NAMALWA (cell line): ENCODE data around the gene AOPEP.
"Not testable (repeated sequence)": the region's sequence is repeated elsewhere in the genome, so short reads cannot be mapped to it uniquely, and the experiment has no call there.

Experiments
- DNase-seq: peaks from one replicate; pipeline ENCODE4 v3.0.0-alpha.2; 2015; ENCODE audit warnings: low spot score

Gene AOPEP

GRCh38 chr9:94870793-94871558, 144.5 kb downstream of the AOPEP start:
- DNase-seq, result no peak

DNA sequence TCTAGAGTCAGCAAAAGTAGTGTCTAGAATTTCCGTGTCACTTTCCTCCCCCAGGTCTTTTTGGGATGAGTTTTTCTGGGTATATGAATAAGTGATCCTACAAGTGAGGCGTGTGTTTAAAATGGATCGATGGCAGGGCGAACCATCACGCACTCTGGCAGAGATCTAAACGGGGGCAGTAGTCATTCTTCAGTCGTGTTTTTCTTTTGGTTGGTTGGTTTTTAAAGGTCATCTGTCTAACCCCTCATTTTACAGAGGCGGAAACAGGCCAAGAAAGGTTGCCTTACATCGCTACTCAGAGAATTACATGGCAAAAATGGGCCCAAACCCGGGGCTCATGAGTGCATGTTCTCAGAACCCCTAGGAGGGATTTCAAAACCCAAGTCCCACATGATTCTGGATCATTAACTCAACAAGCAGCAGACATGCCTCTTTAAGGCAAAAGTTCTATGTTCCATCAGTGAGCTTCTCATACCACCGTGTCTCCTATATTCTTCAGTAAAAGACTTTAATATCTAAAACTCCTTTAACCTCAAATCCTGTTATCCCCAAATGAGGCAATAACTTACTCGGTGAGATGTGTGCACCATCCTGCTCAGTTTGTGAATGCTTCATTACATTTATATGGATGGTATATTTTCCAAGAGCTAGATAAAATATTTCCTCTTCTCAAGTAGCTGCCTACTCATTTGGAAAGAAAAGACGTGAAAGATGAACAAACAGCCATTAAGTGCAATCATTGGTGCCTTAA, 145.8 kb downstream of the AOPEP start:
- no peak for DNase-seq

- no peak for DNase-seq
Measured at GRCh38 chr9:94872891-94873511, 146.5 kb downstream of the AOPEP start.

DNA sequence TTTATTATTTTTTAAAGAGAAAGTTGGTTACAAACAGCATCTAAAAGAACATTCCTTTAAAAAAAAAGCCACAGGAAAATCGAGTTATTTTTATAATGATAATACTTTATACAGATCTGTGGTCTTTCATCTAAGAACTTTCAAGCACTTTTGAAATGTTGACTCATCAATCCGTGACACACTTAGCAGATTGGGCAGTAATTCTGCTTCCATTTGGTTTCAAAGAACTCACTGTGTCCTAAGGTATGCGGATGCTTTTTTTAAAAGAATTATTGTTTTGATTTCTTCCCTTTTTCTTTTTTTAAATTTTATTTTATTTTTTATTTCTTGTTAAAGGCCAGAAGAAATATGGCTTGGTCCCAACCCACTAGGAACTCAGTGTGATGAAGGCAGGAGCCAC, 147.8 kb downstream of the AOPEP start:
- no peak for DNase-seq

DNA sequence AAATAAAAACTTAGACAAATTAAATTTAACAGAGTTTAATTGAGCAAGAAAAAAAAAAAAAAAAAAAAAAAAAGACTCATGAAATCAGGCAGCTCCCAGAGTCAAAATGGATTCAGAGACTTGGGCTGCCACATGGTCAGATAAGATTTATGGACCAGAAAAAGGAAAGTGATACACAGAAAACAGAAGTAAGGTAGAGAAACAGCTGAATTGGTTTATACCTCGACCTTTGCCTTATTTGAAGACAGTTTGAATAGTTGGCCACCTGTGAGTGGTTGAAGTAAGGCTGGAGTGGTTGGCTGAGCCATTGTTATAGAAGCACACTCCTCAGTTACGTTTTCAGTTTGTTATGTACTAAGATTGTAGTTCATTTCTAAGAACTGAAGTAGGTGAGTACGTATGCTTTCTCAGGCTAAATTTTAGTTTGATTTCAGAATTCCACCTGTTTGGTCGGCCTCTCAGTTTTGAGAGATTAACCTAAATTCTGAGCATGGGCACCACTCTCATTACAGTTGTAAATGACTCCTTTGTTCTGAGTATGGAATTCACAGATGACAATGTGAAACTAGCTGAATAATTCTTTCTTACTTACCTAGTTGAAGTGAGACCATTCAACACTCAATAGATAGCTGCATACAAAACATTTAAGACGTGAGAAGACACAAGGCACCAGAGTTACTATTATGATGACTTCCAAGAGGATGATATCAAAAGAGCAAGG, 149.0 kb downstream of the AOPEP start:
- no peak for DNase-seq

DNA sequence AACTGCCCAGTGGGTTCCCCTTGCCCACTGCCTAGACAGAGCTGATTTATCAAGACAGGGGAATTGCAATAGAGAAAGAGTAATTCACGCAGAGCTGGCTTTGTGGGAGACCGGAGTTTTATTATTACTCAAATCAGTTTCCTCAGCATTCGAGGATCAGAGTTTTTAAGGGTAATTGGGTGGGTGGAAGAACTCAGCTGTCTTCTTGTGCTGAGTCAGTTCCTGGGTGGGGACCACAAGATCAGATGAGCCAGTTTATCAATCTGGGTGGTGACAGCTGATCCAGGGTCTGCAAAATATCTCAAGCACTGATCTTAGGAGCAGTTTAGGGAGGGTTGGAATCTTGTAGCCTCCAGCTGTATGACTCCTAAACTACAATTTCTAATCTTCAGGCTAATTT, 152.3 kb downstream of the AOPEP start:
- not testable (repeated sequence) for DNase-seq

DNA sequence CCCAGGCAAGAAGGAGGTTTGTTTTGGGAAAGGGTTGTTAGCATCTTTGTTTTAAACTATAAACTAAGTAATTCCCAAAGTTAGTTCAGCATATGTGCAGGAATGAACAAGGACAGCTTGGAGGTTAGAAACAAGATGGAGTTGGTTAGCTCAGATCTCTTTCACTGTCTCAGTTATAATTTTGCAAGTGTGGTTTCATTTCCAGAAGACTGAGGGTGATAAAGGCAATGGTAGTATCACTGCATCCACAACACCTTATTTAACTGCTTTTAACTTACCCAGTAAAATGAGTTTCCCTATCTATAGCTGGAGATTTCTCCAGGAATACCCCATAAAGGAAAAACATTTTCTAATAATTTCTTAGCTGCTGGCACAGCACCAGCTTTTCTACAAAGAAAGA, 152.7 kb downstream of the AOPEP start:
- no peak for DNase-seq

- no peak for DNase-seq
Measured at GRCh38 chr9:94881023-94881422, 154.5 kb downstream of the AOPEP start.

DNA sequence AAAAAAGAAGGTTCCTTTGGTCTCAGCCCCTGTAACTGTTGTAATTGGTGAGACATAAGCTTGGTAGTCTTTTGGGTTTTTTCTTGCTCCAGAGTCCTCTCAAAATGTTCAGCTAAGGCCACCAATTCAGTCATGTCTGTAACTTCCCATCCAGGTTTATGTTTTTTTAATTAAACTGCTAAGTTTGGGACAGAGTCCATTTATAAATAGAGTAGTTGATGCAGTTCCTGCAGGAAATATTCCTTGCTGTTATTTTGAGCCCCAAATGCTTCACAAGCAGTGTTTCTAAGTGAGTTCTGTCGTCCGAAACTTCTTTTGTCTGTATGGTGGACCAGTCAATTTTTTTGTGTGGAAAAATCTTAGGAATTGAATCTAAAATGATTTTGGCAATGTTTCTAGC, 155.0 kb downstream of the AOPEP start:
- DNase-seq, result no peak

DNA sequence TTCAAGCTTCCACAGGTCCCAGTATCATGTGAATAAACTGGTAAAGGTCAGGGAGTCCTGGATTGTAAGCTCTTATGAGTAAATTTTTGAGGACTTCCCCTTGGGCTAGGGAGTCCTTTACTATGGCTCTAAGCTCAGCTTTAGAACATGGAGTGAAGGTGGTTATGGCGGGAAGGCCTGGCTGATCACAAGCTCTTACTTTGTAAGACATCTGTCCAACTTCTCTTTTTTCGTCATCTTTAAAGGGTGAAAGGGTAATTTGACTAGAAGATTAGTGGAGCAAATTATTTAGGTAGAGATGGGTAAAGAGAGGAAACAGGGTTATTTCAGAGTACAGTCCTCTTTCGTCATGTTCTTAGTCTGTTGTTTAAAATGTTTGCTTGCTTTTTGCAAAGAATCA, 155.4 kb downstream of the AOPEP start:
- DNase-seq, result peak; percentile 69

- no peak for DNase-seq
Measured at GRCh38 chr9:94882966-94883641, 156.6 kb downstream of the AOPEP start.

DNA sequence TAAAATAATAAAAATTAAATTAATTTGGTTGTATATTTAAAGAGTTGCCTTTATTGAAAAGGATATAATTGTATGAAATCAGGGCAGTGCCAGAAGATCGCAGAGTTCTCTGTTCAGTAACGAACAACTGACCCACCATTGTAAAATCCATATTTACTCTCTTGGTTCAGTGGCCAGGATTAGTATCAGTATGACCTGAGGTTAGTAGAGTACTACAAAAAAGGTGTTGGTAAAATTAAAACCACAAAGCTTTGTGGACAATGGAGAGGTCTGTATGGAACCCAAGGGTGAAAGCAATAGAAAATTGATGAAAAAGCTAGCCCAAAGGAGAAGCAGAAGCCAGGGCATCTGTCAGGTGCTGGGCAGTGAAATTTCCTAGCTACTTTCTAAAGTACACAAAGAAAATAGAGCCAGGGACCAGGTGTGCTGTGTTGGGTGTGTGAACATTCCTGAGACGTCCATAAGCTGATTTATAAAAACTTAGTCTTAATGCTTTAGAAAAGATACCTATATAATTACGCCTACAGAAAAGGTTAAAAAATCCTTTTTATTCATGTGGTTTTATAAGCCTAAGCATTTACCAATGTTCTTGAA, 159.5 kb downstream of the AOPEP start:
- no peak for DNase-seq

GRCh38 chr9:94887721-94888120, 161.2 kb downstream of the AOPEP start:
- no peak for DNase-seq

DNA sequence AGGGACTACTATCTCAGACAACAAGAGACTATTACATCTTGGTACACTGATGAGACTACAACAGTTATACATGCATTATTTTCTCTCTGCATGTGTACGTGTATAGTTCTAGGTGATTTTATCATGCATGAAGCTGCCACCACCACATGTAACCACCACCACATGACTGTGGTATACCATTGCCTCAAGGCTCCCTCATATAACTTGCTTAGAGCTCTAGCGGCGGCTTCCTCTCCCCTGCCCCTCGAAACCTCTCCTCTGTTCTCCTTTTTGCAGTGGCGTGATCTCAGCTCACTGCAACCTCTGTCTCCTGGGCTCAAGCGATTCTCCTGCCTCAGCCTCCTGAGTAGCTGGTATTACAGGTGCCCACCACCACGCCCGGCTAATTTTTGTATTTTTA, 162.3 kb downstream of the AOPEP start:
- no peak for DNase-seq

DNA sequence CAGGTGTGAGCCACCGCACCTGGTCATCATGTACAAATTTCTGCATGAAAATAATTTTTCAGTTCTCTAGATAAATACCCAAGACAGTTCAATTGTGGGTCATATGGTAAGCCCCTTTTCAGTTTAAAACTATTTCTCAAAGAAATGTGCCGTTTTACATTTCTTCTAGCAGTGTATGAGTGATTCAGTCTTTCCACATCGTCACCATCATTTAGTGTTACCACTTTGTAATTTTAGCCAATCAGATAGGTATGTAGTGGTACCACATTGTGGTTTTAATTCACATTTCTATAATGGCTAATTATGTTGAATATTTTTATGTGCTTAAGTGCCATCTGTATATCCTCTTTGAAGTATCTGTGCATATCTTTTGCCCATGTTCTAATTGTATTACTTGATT, 163.1 kb downstream of the AOPEP start:
- no peak for DNase-seq

GRCh38 chr9:94891183-94891582, 164.7 kb downstream of the AOPEP start:
- DNase-seq, result no peak

DNA sequence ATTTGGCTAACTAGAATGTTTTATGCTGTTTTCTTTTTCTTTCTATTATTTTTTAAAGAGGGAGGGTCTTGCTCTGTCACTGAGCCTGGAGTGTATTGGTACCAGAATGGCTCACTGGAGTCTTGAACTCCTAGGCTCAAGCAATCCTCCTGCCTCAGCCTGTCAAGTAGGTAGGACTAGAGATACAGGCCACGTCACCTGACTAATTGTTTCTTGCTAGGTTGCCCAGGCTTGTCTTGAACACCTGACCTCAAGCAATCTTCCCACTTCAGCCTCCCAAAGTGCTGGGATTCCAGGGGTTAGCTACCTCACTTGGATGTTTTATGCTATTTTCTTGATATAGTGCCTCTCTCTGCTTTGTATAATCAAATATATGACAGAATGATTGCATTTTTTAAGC, 166.2 kb downstream of the AOPEP start:
- DNase-seq, result no peak

DNA sequence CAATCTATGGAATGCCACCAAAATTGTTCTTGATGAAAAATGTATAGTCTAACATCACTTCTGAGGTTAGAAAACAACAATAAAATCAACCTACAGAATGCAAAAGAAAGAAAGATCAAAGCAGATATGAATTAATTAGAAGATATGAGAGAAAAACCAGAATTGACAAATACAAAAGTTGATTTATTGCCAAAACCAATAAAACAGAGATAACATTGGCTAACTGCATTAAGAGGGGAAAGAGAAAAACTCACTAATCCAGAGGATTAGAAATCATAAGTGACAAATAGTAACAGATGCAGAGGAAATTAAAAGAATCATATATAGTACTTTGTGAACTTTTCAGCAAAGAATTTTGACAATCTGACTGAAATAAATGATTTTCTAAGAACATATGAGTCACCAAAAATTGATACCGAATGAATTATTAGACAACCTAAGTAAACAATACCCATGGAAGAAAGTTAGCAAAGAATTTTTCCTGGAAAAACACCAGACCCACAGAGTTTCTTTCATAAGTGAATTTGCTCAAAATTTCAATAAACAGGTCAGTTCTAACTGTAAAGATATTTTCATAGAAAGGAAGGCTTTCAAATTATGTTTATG, 167.7 kb downstream of the AOPEP start:
- no peak for DNase-seq

DNA sequence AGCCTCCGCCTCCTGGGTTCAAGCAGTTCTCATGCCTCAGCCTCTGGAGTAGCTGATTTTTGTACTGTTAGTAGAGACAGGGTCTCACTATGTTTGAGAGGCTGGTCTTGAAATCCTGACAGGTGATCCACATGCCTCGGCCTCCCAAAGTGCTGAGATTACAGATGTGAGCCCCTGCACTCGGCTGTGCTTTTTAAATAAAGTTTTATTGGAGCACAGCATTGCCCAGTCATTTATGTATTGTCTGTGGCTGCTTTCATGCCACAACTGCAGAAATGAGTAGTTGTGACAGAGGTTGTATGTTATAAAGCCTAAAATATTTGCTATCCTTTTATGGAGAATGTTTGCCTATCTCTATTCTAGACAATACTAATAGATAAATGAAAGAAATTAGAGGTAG, 169.2 kb downstream of the AOPEP start:
- no peak for DNase-seq

DNA sequence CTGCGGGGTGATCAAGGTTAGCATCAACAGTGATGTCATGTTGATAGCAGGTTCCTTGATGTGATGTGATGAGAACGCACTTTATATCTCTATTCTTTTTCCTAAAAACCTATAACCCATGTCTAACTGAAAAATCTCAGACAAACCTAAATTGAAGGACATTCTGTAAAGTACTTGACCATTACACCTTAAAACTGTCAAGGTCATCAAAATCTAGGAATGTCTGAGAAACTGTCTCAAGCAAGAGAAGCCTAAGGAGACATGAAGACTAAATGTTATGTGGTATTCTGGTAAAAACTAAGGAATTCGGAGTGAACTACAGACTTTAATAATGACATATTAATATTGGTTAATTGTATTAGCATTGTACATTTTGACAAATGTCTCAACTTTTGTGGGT, 170.0 kb downstream of the AOPEP start:
- no peak for DNase-seq
